HL-60 (cell line): ENCODE results near the gene WIPF2.
"Not testable (repeated sequence)": the region's sequence is repeated elsewhere in the genome, so short reads cannot be mapped to it uniquely, and the experiment has no call there.

Experiments
- DNase-seq, 2 experiments: peaks; one replicate each; pipeline ENCODE4 v3.0.0-alpha.2; 2010 to 2020; ENCODE audit warnings: low read depth in 1 of 2, low spot score in 1 of 2
- H3K27ac ChIP-seq: fragments of 250-450 bp; sonication (Bioruptor Pico); replicated peaks from 2 replicates; pipeline ENCODE4 v1.5.1; 2020; ENCODE audit warnings: mild to moderate bottlenecking, moderate library complexity
- H3K27me3 ChIP-seq: fragments of 250-450 bp; sonication (Bioruptor Pico); 2 replicates; pipeline ENCODE4 v1.5.1; 2021; ENCODE audit warnings: mild to moderate bottlenecking, moderate library complexity; ENCODE audit not compliant: insufficient read depth, poor library complexity, severe bottlenecking
- H3K4me3 ChIP-seq: replicated peaks from 2 replicates; pipeline ENCODE4 v1.5.1; 2011; ENCODE audit warnings: mild to moderate bottlenecking, control low read depth, low read length; ENCODE audit not compliant: insufficient read depth
- GABPA ChIP-seq: IDR thresholded peaks from 2 replicates; pipeline ENCODE4 v1.6.1; 2012; ENCODE audit warnings: low read depth
- POLR2AphosphoS5 ChIP-seq: IDR thresholded peaks from 2 replicates; pipeline ENCODE4 v1.6.1; 2012; ENCODE audit warnings: low read depth
- SPI1 ChIP-seq: IDR thresholded peaks from 2 replicates; pipeline ENCODE4 v1.6.1; 2012; ENCODE audit warnings: low read depth, mild to moderate bottlenecking, borderline replicate concordance
- TF ChIP-seq, protein P1 (sequence below): IDR thresholded peaks from one replicate; pipeline ENCODE4 v1.5.1; 2011; ENCODE audit warnings: low read length, control low read depth, inconsistent platforms; ENCODE audit not compliant: insufficient read depth
- TF ChIP-seq, protein P2 (sequence below): IDR thresholded peaks from 2 replicates; pipeline ENCODE4 v1.6.1; 2012; ENCODE audit warnings: low read depth; ENCODE audit not compliant: insufficient replicate concordance

The WIPF2 gene

DNA sequence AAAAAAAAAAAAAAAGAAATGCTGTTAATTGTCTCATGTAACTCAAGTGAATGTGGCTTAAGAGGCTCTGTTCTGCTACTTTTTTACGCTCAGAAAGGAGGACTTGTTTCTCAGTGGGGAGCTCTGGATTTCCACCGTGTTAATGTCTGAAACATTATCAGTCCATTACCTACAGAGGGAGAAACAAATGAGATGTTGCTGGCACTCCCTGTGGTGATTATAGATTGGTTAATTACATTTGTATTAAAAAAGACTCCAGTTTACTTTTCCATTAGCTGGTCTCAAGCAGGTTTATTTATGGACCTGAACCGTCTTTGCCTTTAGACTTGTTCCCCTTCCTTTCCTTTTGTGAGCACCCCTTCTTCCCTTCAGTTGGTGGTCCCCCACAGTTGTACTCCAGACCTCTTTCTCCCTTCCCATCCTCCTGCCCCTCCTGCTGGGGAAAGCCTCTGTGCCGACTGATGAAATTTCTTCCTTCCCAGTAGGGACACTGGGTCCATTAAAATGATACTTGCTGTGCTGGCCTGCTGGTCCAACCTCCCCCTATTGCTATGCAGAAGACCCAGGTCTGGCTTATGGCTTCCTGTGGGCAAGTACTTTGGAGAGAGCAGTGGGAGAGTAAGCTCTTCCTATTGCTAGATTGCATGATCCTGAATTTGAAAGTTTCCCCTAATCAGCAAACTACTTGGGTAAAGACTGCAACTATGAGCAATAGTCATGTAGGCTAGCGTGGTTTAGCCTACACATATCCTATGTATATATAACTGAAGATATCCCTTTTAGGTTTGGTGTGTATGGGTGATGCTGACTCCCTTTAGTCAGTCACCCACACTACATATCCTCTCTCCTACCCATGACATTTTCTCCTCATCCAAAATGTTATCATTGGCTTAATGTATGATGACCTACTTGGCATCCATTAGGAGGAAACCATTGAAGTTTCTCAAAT, 76.7 kb downstream of the WIPF2 start:
- H3K27ac ChIP-seq: no peak overlapping the region
- no peak for DNase-seq
- TF ChIP-seq, protein P1, sequence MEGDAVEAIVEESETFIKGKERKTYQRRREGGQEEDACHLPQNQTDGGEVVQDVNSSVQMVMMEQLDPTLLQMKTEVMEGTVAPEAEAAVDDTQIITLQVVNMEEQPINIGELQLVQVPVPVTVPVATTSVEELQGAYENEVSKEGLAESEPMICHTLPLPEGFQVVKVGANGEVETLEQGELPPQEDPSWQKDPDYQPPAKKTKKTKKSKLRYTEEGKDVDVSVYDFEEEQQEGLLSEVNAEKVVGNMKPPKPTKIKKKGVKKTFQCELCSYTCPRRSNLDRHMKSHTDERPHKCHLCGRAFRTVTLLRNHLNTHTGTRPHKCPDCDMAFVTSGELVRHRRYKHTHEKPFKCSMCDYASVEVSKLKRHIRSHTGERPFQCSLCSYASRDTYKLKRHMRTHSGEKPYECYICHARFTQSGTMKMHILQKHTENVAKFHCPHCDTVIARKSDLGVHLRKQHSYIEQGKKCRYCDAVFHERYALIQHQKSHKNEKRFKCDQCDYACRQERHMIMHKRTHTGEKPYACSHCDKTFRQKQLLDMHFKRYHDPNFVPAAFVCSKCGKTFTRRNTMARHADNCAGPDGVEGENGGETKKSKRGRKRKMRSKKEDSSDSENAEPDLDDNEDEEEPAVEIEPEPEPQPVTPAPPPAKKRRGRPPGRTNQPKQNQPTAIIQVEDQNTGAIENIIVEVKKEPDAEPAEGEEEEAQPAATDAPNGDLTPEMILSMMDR: no peak
- TF ChIP-seq, protein P2, sequence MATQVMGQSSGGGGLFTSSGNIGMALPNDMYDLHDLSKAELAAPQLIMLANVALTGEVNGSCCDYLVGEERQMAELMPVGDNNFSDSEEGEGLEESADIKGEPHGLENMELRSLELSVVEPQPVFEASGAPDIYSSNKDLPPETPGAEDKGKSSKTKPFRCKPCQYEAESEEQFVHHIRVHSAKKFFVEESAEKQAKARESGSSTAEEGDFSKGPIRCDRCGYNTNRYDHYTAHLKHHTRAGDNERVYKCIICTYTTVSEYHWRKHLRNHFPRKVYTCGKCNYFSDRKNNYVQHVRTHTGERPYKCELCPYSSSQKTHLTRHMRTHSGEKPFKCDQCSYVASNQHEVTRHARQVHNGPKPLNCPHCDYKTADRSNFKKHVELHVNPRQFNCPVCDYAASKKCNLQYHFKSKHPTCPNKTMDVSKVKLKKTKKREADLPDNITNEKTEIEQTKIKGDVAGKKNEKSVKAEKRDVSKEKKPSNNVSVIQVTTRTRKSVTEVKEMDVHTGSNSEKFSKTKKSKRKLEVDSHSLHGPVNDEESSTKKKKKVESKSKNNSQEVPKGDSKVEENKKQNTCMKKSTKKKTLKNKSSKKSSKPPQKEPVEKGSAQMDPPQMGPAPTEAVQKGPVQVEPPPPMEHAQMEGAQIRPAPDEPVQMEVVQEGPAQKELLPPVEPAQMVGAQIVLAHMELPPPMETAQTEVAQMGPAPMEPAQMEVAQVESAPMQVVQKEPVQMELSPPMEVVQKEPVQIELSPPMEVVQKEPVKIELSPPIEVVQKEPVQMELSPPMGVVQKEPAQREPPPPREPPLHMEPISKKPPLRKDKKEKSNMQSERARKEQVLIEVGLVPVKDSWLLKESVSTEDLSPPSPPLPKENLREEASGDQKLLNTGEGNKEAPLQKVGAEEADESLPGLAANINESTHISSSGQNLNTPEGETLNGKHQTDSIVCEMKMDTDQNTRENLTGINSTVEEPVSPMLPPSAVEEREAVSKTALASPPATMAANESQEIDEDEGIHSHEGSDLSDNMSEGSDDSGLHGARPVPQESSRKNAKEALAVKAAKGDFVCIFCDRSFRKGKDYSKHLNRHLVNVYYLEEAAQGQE: no peak
- no peak for TF ChIP-seq POLR2AphosphoS5
- no peak for TF ChIP-seq GABPA
- no peak for TF ChIP-seq SPI1
- no peak overlapping the region for H3K4me3 ChIP-seq
- H3K27me3 ChIP-seq: no peaks in the 10 kb centered on the region

DNA sequence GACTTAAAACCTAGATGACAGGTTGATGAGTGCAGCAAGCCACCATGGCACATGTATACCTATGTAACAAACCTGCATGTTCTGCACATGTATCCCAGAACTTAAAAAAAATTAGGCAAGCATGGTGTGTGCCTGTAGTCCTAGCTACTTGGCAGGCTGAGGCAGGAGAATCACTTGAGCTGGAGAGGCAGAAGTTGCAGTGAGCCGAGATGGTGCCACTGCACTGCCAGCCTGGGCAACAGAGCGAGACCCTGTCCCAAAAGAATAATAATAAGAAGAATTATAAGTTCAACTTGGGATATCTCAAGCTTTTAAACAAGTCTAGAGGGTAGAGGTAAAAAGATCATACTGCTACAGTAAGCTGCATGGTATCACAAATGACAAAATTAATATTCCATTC, 78.4 kb downstream of the WIPF2 start:
- TF ChIP-seq, protein P2: no peak
- TF ChIP-seq GABPA (no peak), POLR2AphosphoS5 (no peak), SPI1 (no peak)
- TF ChIP-seq, protein P1: no peak
- no peak for DNase-seq
- H3K27me3 ChIP-seq: no peaks in the 10 kb centered on the region
- no peak overlapping the region for H3K27ac ChIP-seq
- H3K4me3 ChIP-seq: no peak overlapping the region

DNA sequence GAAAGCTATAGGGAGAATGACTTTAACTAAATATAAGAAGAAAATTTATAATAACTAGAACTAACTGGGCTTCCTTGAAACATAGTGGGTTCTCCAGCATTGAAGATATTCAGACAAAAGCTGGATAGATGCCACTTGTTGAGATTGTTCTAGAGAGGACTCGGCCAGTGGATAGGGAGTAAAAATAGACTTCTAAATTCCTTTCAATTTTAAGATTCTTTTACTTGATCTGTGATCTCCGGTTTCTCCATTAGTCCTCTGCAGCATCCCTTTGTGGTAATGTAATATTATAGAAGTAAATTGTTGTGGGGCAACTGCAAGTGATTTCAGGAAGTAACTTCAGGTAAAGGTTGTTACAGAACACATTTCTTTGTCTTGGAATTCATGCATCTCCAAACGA, 79.6 kb downstream of the WIPF2 start:
- no peak for DNase-seq

DNA sequence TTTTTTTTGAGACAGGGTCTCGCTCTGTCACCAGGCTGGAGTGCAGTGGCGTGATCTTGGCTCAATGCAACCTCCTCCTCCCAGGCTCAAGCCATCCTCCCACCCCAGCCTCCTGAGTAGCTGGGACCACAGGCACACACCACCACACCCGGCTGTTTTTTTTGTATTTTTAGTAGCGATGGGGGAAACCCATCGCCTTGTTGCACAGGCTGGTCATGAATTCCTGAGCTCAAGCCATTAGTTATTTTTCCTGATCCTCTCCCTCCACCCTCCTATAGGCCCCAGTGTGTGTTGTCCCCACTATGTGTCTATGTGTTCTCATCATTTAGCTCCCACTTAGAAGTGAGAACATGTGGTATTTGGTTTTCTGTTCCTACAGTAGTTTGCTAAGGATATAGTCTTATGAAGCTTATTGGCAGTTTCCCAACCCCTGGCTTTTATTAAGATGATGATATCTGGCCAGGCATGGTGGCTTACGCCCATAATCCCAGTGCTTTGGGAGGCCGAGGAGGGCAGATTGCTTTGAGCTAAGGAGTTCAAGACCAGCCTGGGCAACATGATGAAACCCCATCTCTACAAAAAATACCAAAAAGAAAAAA, 80.2 kb downstream of the WIPF2 start:
- H3K27ac ChIP-seq, H3K4me3 ChIP-seq, H3K27me3 ChIP-seq, DNase-seq: not testable (repeated sequence)

More for the DNA sequence above, 79.6 kb downstream of the WIPF2 start:
- no peak for TF ChIP-seq SPI1
- no peak for TF ChIP-seq GABPA
- TF ChIP-seq, protein P2: no peak
- no peak for TF ChIP-seq POLR2AphosphoS5
- TF ChIP-seq, protein P1: no peak
- Histone ChIP-seq H3K4me3 (no peak overlapping the region), H3K27me3 (no peaks in the 10 kb centered on the region), H3K27ac (no peak overlapping the region)
